ENCODE measurements around the gene LTC4S. TPM values are rescaled to one million over a fixed set of nuclear protein-coding genes. Genes with fewer than 3 reads are reported as not detected.
"Not testable (repeated sequence)": the region's sequence is repeated elsewhere in the genome, so short reads cannot be mapped to it uniquely, and the experiment has no call there.

Gene LTC4S, protein sequence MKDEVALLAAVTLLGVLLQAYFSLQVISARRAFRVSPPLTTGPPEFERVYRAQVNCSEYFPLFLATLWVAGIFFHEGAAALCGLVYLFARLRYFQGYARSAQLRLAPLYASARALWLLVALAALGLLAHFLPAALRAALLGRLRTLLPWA
- total RNA-seq (2022) = 2.3 and 2.4 TPM in 2 replicates
- percentile 24 among the genes with signal in this experiment for Bru-seq, nascent RNA
- BruChase-seq, experiment 1, labeled RNA remaining after a 2-hour chase = percentile 37 among the genes with signal in this experiment
- BruChase-seq, experiment 2, labeled RNA remaining after a 6-hour chase = percentile 33 among the genes with signal in this experiment
- long read RNA-seq, partial matches to known transcripts = 2 of 2 reads
- long read RNA-seq, other reads (novel, unspliced or antisense) = 0 of 2 reads

DNA sequence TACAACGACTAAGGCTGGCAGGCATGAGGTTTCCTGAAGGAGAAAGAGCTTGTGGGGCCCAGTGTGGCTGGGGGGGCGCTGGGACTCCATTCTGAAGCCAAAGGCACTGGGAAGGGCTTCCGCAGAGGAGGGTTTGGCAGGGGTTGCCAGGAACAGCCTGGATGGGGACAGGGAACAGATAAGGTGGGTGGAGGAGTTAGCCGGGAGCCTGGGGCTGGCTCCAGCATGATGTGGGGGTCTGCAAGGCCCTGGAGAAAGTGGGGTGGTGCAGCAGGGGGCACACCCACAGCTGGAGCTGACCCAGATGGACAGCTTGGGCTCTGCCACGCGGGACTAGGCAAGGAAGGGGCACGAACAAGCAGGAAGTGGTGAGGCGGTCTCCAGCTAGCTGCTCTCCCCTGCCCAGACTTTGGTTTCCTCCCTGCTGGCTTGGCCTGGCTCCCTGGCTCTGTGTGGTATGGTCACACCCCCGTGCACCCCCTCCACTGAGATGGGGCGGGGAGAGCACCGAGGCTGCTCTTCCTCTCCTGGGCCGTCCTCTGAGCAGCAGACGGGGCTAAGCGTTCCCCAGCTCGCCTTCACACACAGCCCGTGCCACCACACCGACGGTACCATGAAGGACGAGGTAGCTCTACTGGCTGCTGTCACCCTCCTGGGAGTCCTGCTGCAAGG, at the start of gene LTC4S:
Gene LTC4S (plus strand): TSS at position 519 of the 672 bp plus-strand sequence. CDS start 95 bp downstream, at position 614.
- Histone ChIP-seq H3K36me3 (ENCODE audit: control insufficient read depth, insufficient read depth, low read length) (peaks cover 1% of the 10 kb centered on the region; the same call in 1 of the 2 replicates), H3K27me3 (replicated peaks; ENCODE audit: control insufficient read depth, insufficient read depth, low read length) (no peaks in the 10 kb centered on the region), H3K4me3 (ENCODE audit: low read depth, low read length) (peak within 1 kb of the TSS; percentile 77), H3K9me3 (no peaks in the 10 kb centered on the region), H3K4me1 (peaks cover 14% of the 10 kb centered on the region; the same call in 1 of the 2 replicates)
- TF ChIP-seq, protein P1, sequence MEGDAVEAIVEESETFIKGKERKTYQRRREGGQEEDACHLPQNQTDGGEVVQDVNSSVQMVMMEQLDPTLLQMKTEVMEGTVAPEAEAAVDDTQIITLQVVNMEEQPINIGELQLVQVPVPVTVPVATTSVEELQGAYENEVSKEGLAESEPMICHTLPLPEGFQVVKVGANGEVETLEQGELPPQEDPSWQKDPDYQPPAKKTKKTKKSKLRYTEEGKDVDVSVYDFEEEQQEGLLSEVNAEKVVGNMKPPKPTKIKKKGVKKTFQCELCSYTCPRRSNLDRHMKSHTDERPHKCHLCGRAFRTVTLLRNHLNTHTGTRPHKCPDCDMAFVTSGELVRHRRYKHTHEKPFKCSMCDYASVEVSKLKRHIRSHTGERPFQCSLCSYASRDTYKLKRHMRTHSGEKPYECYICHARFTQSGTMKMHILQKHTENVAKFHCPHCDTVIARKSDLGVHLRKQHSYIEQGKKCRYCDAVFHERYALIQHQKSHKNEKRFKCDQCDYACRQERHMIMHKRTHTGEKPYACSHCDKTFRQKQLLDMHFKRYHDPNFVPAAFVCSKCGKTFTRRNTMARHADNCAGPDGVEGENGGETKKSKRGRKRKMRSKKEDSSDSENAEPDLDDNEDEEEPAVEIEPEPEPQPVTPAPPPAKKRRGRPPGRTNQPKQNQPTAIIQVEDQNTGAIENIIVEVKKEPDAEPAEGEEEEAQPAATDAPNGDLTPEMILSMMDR (IDR thresholded peaks at IDR 0.05; ENCODE audit: insufficient read depth in 1 of 2, low read depth in 1 of 2, low read length in 1 of 2, severe bottlenecking in 1 of 2, unreplicated experiment in 1 of 2) = no peak
- ChIA-PET CTCF (no interaction called here), POLR2A (no interaction called here)
- H3K27me3 Mint-ChIP-seq (ENCODE audit: insufficient read depth, unreplicated experiment) = no peaks in the 10 kb centered on the region
- intact Hi-C loops (cut with micrococcal nuclease; ENCODE audit: unreplicated experiment) = loop anchor here (10.0 kb wide), 1 partner anchor 119 kb away; no protein-coding TSS in a partner anchor
- DNase-seq = no peak
- H3K36me3 Mint-ChIP-seq (ENCODE audit: insufficient read depth, unreplicated experiment) = peaks cover 39% of the 10 kb centered on the region
- BruUV-seq (replicated peaks) = no TSS peak
- peak within 1 kb of the TSS; percentile 74 for H3K4me3 Mint-ChIP-seq (ENCODE audit: unreplicated experiment)
- peaks cover 7% of the 10 kb centered on the region for H3K4me1 Mint-ChIP-seq (ENCODE audit: low read depth, unreplicated experiment)
- no peaks in the 10 kb centered on the region for H3K9me3 Mint-ChIP-seq (ENCODE audit: unreplicated experiment)
- peak within 1 kb of the TSS; percentile 69 for H3K27ac Mint-ChIP-seq (ENCODE audit: unreplicated experiment)

DNA sequence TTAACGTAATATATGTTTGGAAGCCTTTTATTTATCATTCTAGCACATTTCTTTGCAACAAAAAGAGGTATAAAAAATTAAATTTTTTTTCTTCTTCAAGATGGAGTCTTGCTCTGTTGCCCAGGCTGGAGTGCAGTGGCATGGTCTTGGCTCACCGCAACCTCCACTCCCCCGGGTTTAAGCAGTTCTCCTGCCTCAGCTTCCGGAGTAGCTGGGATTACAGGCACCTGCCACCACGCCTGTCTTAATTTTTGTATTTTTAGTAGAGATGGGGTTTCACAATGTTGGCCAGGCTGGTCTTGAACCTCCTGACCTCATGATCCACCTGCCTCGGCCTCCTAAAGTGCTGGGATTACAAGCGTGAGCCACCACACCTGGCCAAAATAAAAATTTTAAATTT, 49.7 kb upstream of the LTC4S start:
- H3K4me1 Mint-ChIP-seq (ENCODE audit: low read depth, unreplicated experiment); H3K27me3 Mint-ChIP-seq (ENCODE audit: insufficient read depth, unreplicated experiment); H3K9me3 Mint-ChIP-seq (ENCODE audit: unreplicated experiment); H3K4me3 Mint-ChIP-seq (ENCODE audit: unreplicated experiment); H3K36me3 ChIP-seq (ENCODE audit: control insufficient read depth, insufficient read depth, low read length); H3K27me3 ChIP-seq (replicated peaks; ENCODE audit: control insufficient read depth, insufficient read depth, low read length); CTCF ChIA-PET; H3K4me1 ChIP-seq; DNase-seq; H3K4me3 ChIP-seq (ENCODE audit: low read depth, low read length); H3K27ac Mint-ChIP-seq (ENCODE audit: unreplicated experiment); BruUV-seq (replicated peaks); intact Hi-C loops (cut with micrococcal nuclease; ENCODE audit: unreplicated experiment); H3K9me3 ChIP-seq: not testable (repeated sequence)
- H3K36me3 Mint-ChIP-seq (ENCODE audit: insufficient read depth, unreplicated experiment) = peaks cover 32% of the 10 kb centered on the region
- POLR2A ChIA-PET = interaction anchor here (0.6 kb wide), 1 partner anchor 41 kb away, joined by 3 read pairs; no protein-coding TSS in a partner anchor

DNA sequence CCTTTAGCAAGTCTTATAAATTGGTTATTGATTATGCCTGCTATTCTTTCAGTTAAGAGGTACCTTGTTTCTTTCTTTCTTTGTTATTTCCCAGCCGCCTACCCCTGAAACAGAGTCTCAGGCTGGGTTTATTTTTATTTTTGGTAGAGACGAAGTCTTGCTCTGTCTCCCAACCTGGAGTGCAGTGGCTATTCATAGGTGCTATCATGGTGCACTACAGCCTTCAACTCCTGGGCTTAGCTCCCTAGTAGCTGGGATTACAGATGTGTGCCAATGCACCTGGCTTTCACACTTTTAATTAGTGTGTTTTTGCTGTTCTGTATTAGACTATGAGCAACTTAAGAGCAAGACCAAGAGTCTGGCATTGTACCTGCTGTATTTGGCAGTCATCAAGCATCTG, 46.9 kb upstream of the LTC4S start:
- H3K4me3 Mint-ChIP-seq (ENCODE audit: unreplicated experiment) = no peak overlapping the region
- TF ChIP-seq, protein P1 (IDR thresholded peaks at IDR 0.05; ENCODE audit: insufficient read depth in 1 of 2, low read depth in 1 of 2, low read length in 1 of 2, severe bottlenecking in 1 of 2, unreplicated experiment in 1 of 2) = no peak
- Histone ChIP-seq H3K4me3 (ENCODE audit: low read depth, low read length) (no peak overlapping the region), H3K36me3 (ENCODE audit: control insufficient read depth, insufficient read depth, low read length) (no peaks in the 10 kb centered on the region), H3K9me3 (no peaks in the 10 kb centered on the region), H3K4me1 (no peaks in the 10 kb centered on the region), H3K27me3 (replicated peaks; ENCODE audit: control insufficient read depth, insufficient read depth, low read length) (no peaks in the 10 kb centered on the region)
- no peaks in the 10 kb centered on the region for H3K4me1 Mint-ChIP-seq (ENCODE audit: low read depth, unreplicated experiment)
- CTCF ChIA-PET = interaction anchor here (0.6 kb wide), 1 partner anchor 8 kb away, joined by 3 read pairs; no protein-coding TSS in a partner anchor
- no TSS peak for BruUV-seq (replicated peaks)
- H3K9me3 Mint-ChIP-seq (ENCODE audit: unreplicated experiment) = no peaks in the 10 kb centered on the region
- intact Hi-C loops (cut with micrococcal nuclease; ENCODE audit: unreplicated experiment) = no loop called here
- H3K27me3 Mint-ChIP-seq (ENCODE audit: insufficient read depth, unreplicated experiment) = no peaks in the 10 kb centered on the region
- no peak overlapping the region for H3K27ac Mint-ChIP-seq (ENCODE audit: unreplicated experiment)
- POLR2A ChIA-PET = no interaction called here
- DNase-seq = no peak
- peaks cover 41% of the 10 kb centered on the region for H3K36me3 Mint-ChIP-seq (ENCODE audit: insufficient read depth, unreplicated experiment)

Data from Caco-2 (cell line).